H9 (cell line): ENCODE data around the gene LHX4. TPM values are rescaled to one million over a fixed set of nuclear protein-coding genes. Genes with fewer than 3 reads are reported as not detected.

Source experiments
- DNase-seq: peaks from one replicate; pipeline ENCODE4 v3.0.0-alpha.2; 2017
- H2AFZ ChIP-seq: one replicate; pipeline ENCODE4 v1.6.1; 2013; ENCODE audit warnings: mild to moderate bottlenecking, low read length, control low read depth, moderate library complexity
- H2AK5ac ChIP-seq: 2 replicates; pipeline ENCODE4 v1.6.1; 2013; ENCODE audit warnings: low read length, control low read depth, mixed read lengths; ENCODE audit not compliant: insufficient read length
- H2BK120ac ChIP-seq: one replicate; pipeline ENCODE4 v1.6.1; 2013; ENCODE audit warnings: low read depth, mild to moderate bottlenecking, low read length, control low read depth, inconsistent platforms; ENCODE audit not compliant: poor library complexity, severe bottlenecking
- H2BK12ac ChIP-seq: 2 replicates; pipeline ENCODE4 v1.6.1; 2013; ENCODE audit warnings: low read length, control low read depth, mixed read lengths, low read depth; ENCODE audit not compliant: insufficient read length
- H2BK15ac ChIP-seq: 2 replicates; pipeline ENCODE4 v1.6.1; 2013; ENCODE audit warnings: low read depth, low read length, control low read depth
- H2BK20ac ChIP-seq: one replicate; pipeline ENCODE4 v1.6.1; 2013; ENCODE audit warnings: low read depth, mild to moderate bottlenecking, low read length, control low read depth, inconsistent platforms; ENCODE audit not compliant: poor library complexity, severe bottlenecking
- H2BK5ac ChIP-seq: 2 replicates; pipeline ENCODE4 v1.6.1; 2013; ENCODE audit warnings: low read length, control low read depth, mixed read lengths; ENCODE audit not compliant: insufficient read length
- H3K14ac ChIP-seq: 2 replicates; pipeline ENCODE4 v1.6.1; 2013; ENCODE audit warnings: low read length, control low read depth; ENCODE audit not compliant: insufficient read depth
- H3K18ac ChIP-seq: 2 replicates; pipeline ENCODE4 v1.6.1; 2013; ENCODE audit warnings: low read depth, mild to moderate bottlenecking, mixed read lengths, low read length, control low read depth; ENCODE audit not compliant: insufficient read length
- H3K23ac ChIP-seq: 2 replicates; pipeline ENCODE4 v1.6.1; 2013; ENCODE audit warnings: low read length, control low read depth, mixed read lengths, low read depth; ENCODE audit not compliant: insufficient read length
- H3K23me2 ChIP-seq: 2 replicates; pipeline ENCODE4 v1.6.1; 2013; ENCODE audit warnings: low read depth, mild to moderate bottlenecking, mixed read lengths, low read length, control low read depth; ENCODE audit not compliant: insufficient read length, poor library complexity, severe bottlenecking
- H3K27ac ChIP-seq: 2 replicates; pipeline ENCODE4 v1.5.1; 2013; ENCODE audit warnings: low read length, control low read depth, mixed read lengths, low read depth; ENCODE audit not compliant: insufficient read length
- H3K27me3 ChIP-seq: 2 replicates; pipeline ENCODE4 v1.6.1; 2013; ENCODE audit warnings: low read length, control low read depth, inconsistent platforms; ENCODE audit not compliant: insufficient read depth
- H3K4ac ChIP-seq: 2 replicates; pipeline ENCODE4 v1.6.1; 2013; ENCODE audit warnings: low read depth, mild to moderate bottlenecking, control low read depth, inconsistent platforms, low read length, moderate library complexity
- H3K4me1 ChIP-seq: 2 replicates; pipeline ENCODE4 v1.6.1; 2013; ENCODE audit warnings: low read length, control low read depth, inconsistent platforms; ENCODE audit not compliant: insufficient read depth
- H3K4me2 ChIP-seq: 2 replicates; pipeline ENCODE4 v1.6.1; 2013; ENCODE audit warnings: low read length, control low read depth, mixed read lengths; ENCODE audit not compliant: insufficient read length, insufficient read depth
- H3K56ac ChIP-seq: 2 replicates; pipeline ENCODE4 v1.6.1; 2013; ENCODE audit warnings: low read depth, mild to moderate bottlenecking, mixed read lengths, low read length, control low read depth; ENCODE audit not compliant: insufficient read length
- H3K79me1 ChIP-seq: 2 replicates; pipeline ENCODE4 v1.6.1; 2013; ENCODE audit warnings: low read depth, mild to moderate bottlenecking, moderate library complexity, low read length, control low read depth, inconsistent platforms; ENCODE audit not compliant: insufficient read depth, poor library complexity, severe bottlenecking
- H3K79me2 ChIP-seq: 2 replicates; pipeline ENCODE4 v1.6.1; 2013; ENCODE audit warnings: low read length, control low read depth, inconsistent platforms; ENCODE audit not compliant: insufficient read depth
- H3K9ac ChIP-seq: 2 replicates; pipeline ENCODE4 v1.6.1; 2013; ENCODE audit warnings: low read length, control low read depth, mixed read lengths; ENCODE audit not compliant: insufficient read length; ENCODE audit errors: extremely low read depth
- H3K9me3 ChIP-seq: one replicate; pipeline ENCODE4 v1.6.1; 2013; ENCODE audit warnings: low read depth, low read length, inconsistent platforms; ENCODE audit not compliant: control insufficient read depth
- H3T11ph ChIP-seq: one replicate; pipeline ENCODE4 v1.6.1; 2013; ENCODE audit warnings: mild to moderate bottlenecking, low read length, control low read depth, inconsistent platforms
- H4K20me1 ChIP-seq: one replicate; pipeline ENCODE4 v1.6.1; 2013; ENCODE audit not compliant: control insufficient read depth, insufficient read length, insufficient read depth
- H4K5ac ChIP-seq: 2 replicates; pipeline ENCODE4 v1.6.1; 2013; ENCODE audit warnings: low read depth, mild to moderate bottlenecking, mixed read lengths, low read length, control low read depth; ENCODE audit not compliant: insufficient read length
- H4K8ac ChIP-seq: replicated peaks from 2 replicates; pipeline ENCODE4 v1.6.1; 2013; ENCODE audit warnings: low read length, control low read depth, mixed read lengths, low read depth; ENCODE audit not compliant: insufficient read length
- H4K91ac ChIP-seq: 2 replicates; pipeline ENCODE4 v1.6.1; 2013; ENCODE audit warnings: low read depth, mild to moderate bottlenecking, moderate library complexity, mixed read lengths, low read length, control low read depth; ENCODE audit not compliant: insufficient read length
- H3K27ac Mint-ChIP-seq, 3 experiments: 2 replicates in 2 of 3; 3 replicates in 1 of 3; pipeline ENCODE4 v1.8.0; 2020 to 2021; ENCODE audit warnings: mixed read lengths in 3 of 3, mild to moderate bottlenecking in 1 of 3, moderate library complexity in 1 of 3
- H3K27me3 Mint-ChIP-seq: 2 replicates; pipeline ENCODE4 v1.8.0; 2021; ENCODE audit warnings: low read depth, mild to moderate bottlenecking, moderate library complexity, mixed read lengths
- H3K36me3 Mint-ChIP-seq, 3 experiments: 2 replicates in 2 of 3; 3 replicates in 1 of 3; pipeline ENCODE4 v1.8.0; 2020 to 2021; ENCODE audit warnings: low read depth in 3 of 3, mixed read lengths in 3 of 3; ENCODE audit not compliant: insufficient read depth in 1 of 3
- H3K4me1 Mint-ChIP-seq, 2 experiments: 2 replicates each; pipeline ENCODE4 v1.8.0; 2020; ENCODE audit warnings: mixed read lengths in 2 of 2
- H3K4me3 Mint-ChIP-seq, 2 experiments: 2 replicates in 1 of 2; 3 replicates in 1 of 2; pipeline ENCODE4 v1.8.0; 2020 to 2021; ENCODE audit warnings: mild to moderate bottlenecking in 2 of 2, mixed read lengths in 2 of 2, moderate library complexity in 1 of 2
- H3K9me3 Mint-ChIP-seq, 2 experiments: 2 replicates in 1 of 2; 3 replicates in 1 of 2; pipeline ENCODE4 v1.8.0; 2020; ENCODE audit warnings: mild to moderate bottlenecking in 2 of 2, mixed read lengths in 2 of 2, moderate library complexity in 1 of 2
- CTCF ChIP-seq: fragments of 200-600 bp; sonication (generic); conservative IDR thresholded peaks from 3 replicates; pipeline ENCODE4 v1.8.0; 2021; ENCODE audit warnings: antibody characterized with exemption, mild to moderate bottlenecking
- WGBS: extraction: QIAGEN DNeasy Blood & Tissue Kit; methylation state at CpG from one replicate; pipeline ENCODE4 v1.1.7; 2013; ENCODE audit warnings: missing lambda C conversion rate, low lambda C conversion rate, mixed read lengths; ENCODE audit not compliant: insufficient read length; ENCODE audit errors: extremely low coverage; 5-methylcytosine and 5-hydroxymethylcytosine counted together
- total RNA-seq: library from RNA; stranded (reverse); gene quantifications from 2 replicates; pipeline ENCODE4 v1.2.1, GENCODE V29; 2021

Gene LHX4
- total RNA-seq, 1 experiment from 2014 or later: 1.9 TPM

GRCh38 chr1:180198611-180199010 is 31.5 kb upstream of the LHX4 start:
- Histone ChIP-seq H3K14ac (no peak overlapping the region), H3K27me3 (no peaks in the 10 kb centered on the region), H3K9me3 (no peaks in the 10 kb centered on the region), H3K23me2 (no peaks in the 10 kb centered on the region), H2BK15ac (no peak overlapping the region), H2BK12ac (no peak overlapping the region), H3K27ac (no peak overlapping the region), H2AFZ (no peak overlapping the region), H2BK120ac (no peak overlapping the region), H4K8ac (no peak overlapping the region), H2BK20ac (no peak overlapping the region), H3K9ac (no peak overlapping the region), H3K23ac (no peak overlapping the region), H3K4me2 (no peak overlapping the region), H2AK5ac (no peak overlapping the region), H4K20me1 (no peaks in the 10 kb centered on the region), H4K5ac (no peak overlapping the region), H3K79me1 (no peaks in the 10 kb centered on the region), H3T11ph (no peak overlapping the region), H2BK5ac (no peak overlapping the region), H3K79me2 (no peaks in the 10 kb centered on the region), H4K91ac (no peak overlapping the region), H3K56ac (no peak overlapping the region), H3K4ac (no peak overlapping the region), H3K4me1 (no peaks in the 10 kb centered on the region), H3K18ac (no peak overlapping the region)
- peaks cover 5 to 27% (median 10%) of the 10 kb centered on the region in 3 experiments; a peak in 6 of 7 replicates for H3K36me3 Mint-ChIP-seq
- H3K27me3 Mint-ChIP-seq: no peaks in the 10 kb centered on the region; the same call in 1 of the 2 replicates
- H3K4me3 Mint-ChIP-seq: no peak overlapping the region
- TF ChIP-seq CTCF: no peak
- DNase-seq: no peak
- no CpG with 5 or more reads among the region's 5 CpGs for WGBS
- H3K27ac Mint-ChIP-seq: no peak overlapping the region
- H3K9me3 Mint-ChIP-seq: no peaks in the 10 kb centered on the region
- H3K4me1 Mint-ChIP-seq: peaks cover 6 to 28% of the 10 kb centered on the region in 2 experiments
